GM12878 (cell line): ENCODE measurements around the gene NAT9. TPM values are rescaled to one million over a fixed set of nuclear protein-coding genes. Genes with fewer than 3 reads are reported as not detected.

Experiments used
- ATAC-seq: fragments of 200-7000 bp; cut with Tn5 transposase; 3 replicates; pipeline ENCODE4 v1.9.1; 2020; ENCODE audit warnings: mild to moderate bottlenecking, moderate library complexity
- BruUV-seq: library from RNA; stranded (reverse); fragments of 400-500 nt; replicated peaks from 2 replicates; lab custom pipeline; 2021; lab: Mats Ljungman, UMichigan
- CTCF ChIA-PET: fragments of 300-600 bp; sonication (Branson Sonifier 250); formaldehyde crosslinking; extraction: SDS; loops from one replicate; lab custom pipeline; 2021; ENCODE audit warnings: inconsistent platforms; lab: Yijun Ruan, JAX
- POLR2A ChIA-PET: fragments of 350-600 bp; formaldehyde crosslinking; extraction: SDS; loops from one replicate; lab custom pipeline; 2021; ENCODE audit warnings: inconsistent platforms; lab: Charles Lee
- RAD21 ChIA-PET: fragments of 300-600 bp; sonication (Branson Sonifier 250); formaldehyde crosslinking; loops from one replicate; lab custom pipeline; 2023; ENCODE audit warnings: antibody characterized with exemption; ENCODE audit not compliant: unreplicated experiment; lab: Charles Lee
- SMC1A ChIA-PET: fragments of 300-600 bp; sonication (Branson Sonifier 250); formaldehyde crosslinking; loops from one replicate; lab custom pipeline; 2023; ENCODE audit not compliant: unreplicated experiment, uncharacterized antibody; lab: Charles Lee
- DNase-seq: peaks from one replicate; pipeline ENCODE4 v3.0.0-alpha.2; 2011; ENCODE audit warnings: low read depth, low spot score
- FAIRE-seq: peaks from 3 replicates; lab custom pipeline; 2011; peaks lifted over from hg19 to GRCh38; lab: Jason Lieb, UNC
- H2AFZ ChIP-seq: 2 replicates; pipeline ENCODE4 v1.6.0; 2011; ENCODE audit warnings: low read depth, low read length, control low read depth; ENCODE audit not compliant: control insufficient read depth
- H3K27ac ChIP-seq: 2 replicates; pipeline ENCODE4 v1.5.1; 2011; ENCODE audit warnings: control low read depth; ENCODE audit not compliant: control insufficient read depth, insufficient read depth
- H3K27me3 ChIP-seq, 2 experiments: replicated peaks in 1 of 2; 2 replicates each; pipeline versions ENCODE4 v1.6.0 to v1.6.1; 2011; ENCODE audit warnings: low read length in 1 of 2; ENCODE audit not compliant: control insufficient read depth in 2 of 2, insufficient read depth in 2 of 2
- H3K36me3 ChIP-seq, 2 experiments: 2 replicates each; pipeline ENCODE4 v1.5.1; 2011; ENCODE audit warnings: low read length in 1 of 2; ENCODE audit not compliant: control insufficient read depth in 2 of 2, insufficient read depth in 2 of 2
- H3K4me1 ChIP-seq: 2 replicates; pipeline ENCODE4 v1.6.1; 2011; ENCODE audit warnings: mild to moderate bottlenecking, low read length, moderate library complexity, mixed read lengths; ENCODE audit not compliant: control insufficient read depth, insufficient read depth
- H3K4me2 ChIP-seq: 2 replicates; pipeline ENCODE4 v1.6.0; 2011; ENCODE audit warnings: control low read depth; ENCODE audit not compliant: control insufficient read depth, insufficient read depth
- H3K4me3 ChIP-seq: fragments of 200-600 bp; sonication (generic); 2 replicates; pipeline ENCODE4 v1.5.1; 2016
- H3K79me2 ChIP-seq: 2 replicates; pipeline ENCODE4 v1.6.0; 2011; ENCODE audit warnings: low read length; ENCODE audit not compliant: control insufficient read depth, insufficient read depth
- H3K9ac ChIP-seq: 2 replicates; pipeline ENCODE4 v1.8.0; 2011; ENCODE audit warnings: low read length, control low read depth, mixed read lengths; ENCODE audit not compliant: control insufficient read depth, insufficient read depth
- H3K9me3 ChIP-seq: replicated peaks from 3 replicates; pipeline ENCODE4 v1.5.1; 2011; ENCODE audit warnings: mild to moderate bottlenecking, low read length; ENCODE audit not compliant: control insufficient read depth, insufficient read depth
- H4K20me1 ChIP-seq: 2 replicates; pipeline ENCODE4 v1.6.0; 2011; ENCODE audit not compliant: control insufficient read depth, insufficient read depth
- EED ChIP-seq: sonication (generic); IDR thresholded peaks from 2 replicates; pipeline ENCODE4 v1.6.1; 2016; ENCODE audit warnings: antibody characterized with exemption, low read depth
- EGR1 ChIP-seq, 2 experiments: IDR thresholded peaks; 1 replicate in 1 of 2; 2 replicates in 1 of 2; pipeline ENCODE4 v1.6.1; 2011 to 2012; ENCODE audit warnings: low read depth in 2 of 2, low read length in 2 of 2, borderline replicate concordance in 1 of 2, mild to moderate bottlenecking in 1 of 2, moderate library complexity in 1 of 2
- FOS ChIP-seq: IDR thresholded peaks from 3 replicates; pipeline ENCODE4 v1.6.1; 2011; ENCODE audit warnings: borderline replicate concordance; ENCODE audit not compliant: insufficient read length; ENCODE audit errors: extremely low read depth
- GABPA ChIP-seq: IDR thresholded peaks from 2 replicates; pipeline ENCODE4 v1.6.1; 2014; ENCODE audit warnings: antibody characterized with exemption, low read depth, mild to moderate bottlenecking, inconsistent platforms
- GATAD2B ChIP-seq: fragments of 450-650 bp; conservative IDR thresholded peaks from 2 replicates; pipeline ENCODE4 v1.6.1; 2017; ENCODE audit warnings: low read depth, mild to moderate bottlenecking, moderate library complexity
- IKZF2 ChIP-seq, 2 experiments: fragments of 450-650 bp; IDR thresholded peaks; 2 replicates each; pipeline ENCODE4 v1.6.1; 2017; ENCODE audit warnings: mild to moderate bottlenecking in 2 of 2, moderate library complexity in 2 of 2
- MEF2B ChIP-seq: fragments of 450-650 bp; IDR thresholded peaks from 2 replicates; pipeline ENCODE4 v1.6.1; 2018; ENCODE audit warnings: mild to moderate bottlenecking, moderate library complexity; ENCODE audit not compliant: partially characterized antibody, poor library complexity, severe bottlenecking
- NR2C1 ChIP-seq: fragments of 450-650 bp; IDR thresholded peaks from 2 replicates; pipeline ENCODE4 v1.6.1; 2017; ENCODE audit warnings: antibody characterized with exemption, mild to moderate bottlenecking, moderate library complexity
- SMAD1 ChIP-seq: fragments of 450-650 bp; IDR thresholded peaks from 2 replicates; pipeline ENCODE4 v1.6.1; 2018; ENCODE audit warnings: mild to moderate bottlenecking, low read depth; ENCODE audit not compliant: partially characterized antibody
- SP1 ChIP-seq: IDR thresholded peaks from one replicate; pipeline ENCODE4 v1.6.1; 2011; ENCODE audit warnings: low read depth, low read length
- TCF3 ChIP-seq: IDR thresholded peaks from 2 replicates; pipeline ENCODE4 v1.6.1; 2012; ENCODE audit warnings: low read depth, mild to moderate bottlenecking, low read length, borderline replicate concordance; ENCODE audit not compliant: insufficient read depth
- WGBS: methylation state at CpG from one replicate; pipeline ENCODE4 v1.1.6; 2016; ENCODE audit warnings: low lambda C conversion rate; ENCODE audit not compliant: insufficient replicate concordance, insufficient coverage; ENCODE audit errors: missing lambda C conversion rate; 5-methylcytosine and 5-hydroxymethylcytosine counted together
- in situ Hi-C: fragments of 300-500 bp; cut with MboI; formaldehyde crosslinking; loops from 9 replicates; pipeline ENCODE4 v1.14.3; 2018; ENCODE audit warnings: mixed read lengths
- intact Hi-C: fragments of 100-400 bp; cut with micrococcal nuclease; formaldehyde crosslinking; loops from one replicate; pipeline ENCODE4 v1.14.2; 2022; ENCODE audit not compliant: unreplicated experiment
- polyA plus RNA-seq, 11 experiments: library from polyadenylated mRNA; depleted of rRNA in 4 of 11; unstranded in 6 of 11; stranded (reverse) in 5 of 11; fragments of >200 nt; fragmentation: Nextera tagmentation in 4 of 11; fragmentation: Illumina TruSeq in 1 of 11; extraction: Ambion mirVana in 4 of 11; extraction: Trizol in 1 of 11; gene quantifications; 1 replicate in 1 of 11; 2 replicates in 10 of 11; pipeline versions ENCODE4 v1.2.1 to v1.2.3, GENCODE V29; 2011 to 2016; ENCODE audit warnings: inconsistent platforms in 2 of 11, missing spikeins in 2 of 11, low read depth in 1 of 11
- total RNA-seq, 4 experiments: library from RNA; depleted of rRNA in 3 of 4; stranded (reverse); fragments of >200 nt in 3 of 4; fragmentation: Illumina TruSeq in 1 of 4; extraction: Trizol in 1 of 4; gene quantifications; 2 replicates each; pipeline versions ENCODE4 v1.2.1 to v1.2.3, GENCODE V29; 2013 to 2021
- TF ChIP-seq, protein P1 (sequence below), 3 experiments: IDR thresholded peaks in 2 of 3; conservative IDR thresholded peaks in 1 of 3; 2 replicates each; pipeline ENCODE4 v1.5.1; 2011; ENCODE audit warnings: low read depth in 3 of 3, low read length in 3 of 3, mild to moderate bottlenecking in 3 of 3, control low read depth in 2 of 3, moderate library complexity in 2 of 3, inconsistent platforms in 1 of 3, mixed read lengths in 1 of 3; ENCODE audit not compliant: control insufficient read depth in 2 of 3, insufficient read depth in 1 of 3; ENCODE audit errors: extremely low read depth in 1 of 3
- TF ChIP-seq, protein P2 (sequence below): fragments of 450-650 bp; IDR thresholded peaks from 2 replicates; pipeline ENCODE4 v1.6.1; 2017; ENCODE audit warnings: low read depth, mild to moderate bottlenecking, moderate library complexity
- TF ChIP-seq, protein P3 (sequence below): fragments of 450-650 bp; conservative IDR thresholded peaks from 2 replicates; pipeline ENCODE4 v1.6.1; 2017; ENCODE audit warnings: mild to moderate bottlenecking, moderate library complexity

Gene NAT9
- total and polyA plus RNA-seq, 10 of the 15 experiments (the other 5 are each of a cell fraction or from before 2014, with no cell fraction given) = 3.5 to 45.3 (median 27.3) TPM

DNA sequence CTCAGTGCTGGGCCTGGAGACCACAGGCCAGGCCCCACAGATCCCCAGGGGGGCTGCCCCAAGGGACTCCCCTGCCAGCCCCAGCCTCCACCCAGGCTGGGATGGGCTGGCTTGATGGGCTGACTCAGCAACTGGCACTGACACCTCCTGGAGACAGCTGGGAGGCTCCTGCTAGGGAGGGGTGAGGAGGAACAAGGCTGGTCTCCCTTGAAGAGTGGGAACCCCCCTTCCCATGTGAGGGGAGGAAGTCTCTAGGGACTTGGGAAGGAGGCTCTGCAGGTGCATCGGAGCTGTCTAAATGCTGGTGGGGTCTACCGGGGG lies 17.3 kb downstream of the NAT9 start:
- Histone ChIP-seq H3K4me3 (no peak overlapping the region), H3K27ac (peak overlapping the region; percentile 1; the same call in 1 of the 2 replicates), H3K79me2 (peaks cover 8% of the 10 kb centered on the region), H3K36me3 (no peaks in the 10 kb centered on the region; a peak in 2 of 4 replicates), H3K4me1 (peaks cover 24% of the 10 kb centered on the region), H4K20me1 (no peaks in the 10 kb centered on the region), H3K4me2 (peak overlapping the region; percentile 57), H3K9me3 (no peaks in the 10 kb centered on the region), H3K27me3 (no peaks in the 10 kb centered on the region), H2AFZ (no peak overlapping the region), H3K9ac (peak overlapping the region; percentile 26; the same call in 1 of the 2 replicates)
- WGBS = 50% methylated on average over 2 of the region's 2 CpGs
- ATAC-seq = peak; percentile 69
- CTCF ChIA-PET = interaction anchor here (0.9 to 5.2 kb wide), 10 partner anchors 10 to 116 kb away, joined by 3 to 33 read pairs (median 8); partner anchors contain the start of gene RAB37
- in situ Hi-C loops (no loop called here), intact Hi-C loops (no loop called here)
- SMC1A ChIA-PET = interaction anchor here (0.8 to 2.0 kb wide), 5 partner anchors 8 to 107 kb away, joined by 3 to 12 read pairs (median 10); no protein-coding TSS in a partner anchor
- FAIRE-seq = no peak
- TF ChIP-seq TCF3 (0 out of 2 replicates have a peak, but pooled peaks have one; percentile 11), IKZF2 (IDR thresholded peaks at IDR 0.05) (no peak), FOS (no peak), NR2C1 (no peak), SMAD1 (no peak), EED (0 out of 2 replicates have a peak, but pooled peaks have one; percentile 21), GATAD2B (0 out of 2 replicates have a peak, but pooled peaks have one; percentile 21), MEF2B (peak; percentile 96), SP1 (no peak), EGR1 (IDR thresholded peaks at IDR 0.05; ENCODE audit: borderline replicate concordance in 1 of 2, low read depth in 2 of 2, low read length in 2 of 2) (no peak), GABPA (no peak)
- TF ChIP-seq, protein P1, sequence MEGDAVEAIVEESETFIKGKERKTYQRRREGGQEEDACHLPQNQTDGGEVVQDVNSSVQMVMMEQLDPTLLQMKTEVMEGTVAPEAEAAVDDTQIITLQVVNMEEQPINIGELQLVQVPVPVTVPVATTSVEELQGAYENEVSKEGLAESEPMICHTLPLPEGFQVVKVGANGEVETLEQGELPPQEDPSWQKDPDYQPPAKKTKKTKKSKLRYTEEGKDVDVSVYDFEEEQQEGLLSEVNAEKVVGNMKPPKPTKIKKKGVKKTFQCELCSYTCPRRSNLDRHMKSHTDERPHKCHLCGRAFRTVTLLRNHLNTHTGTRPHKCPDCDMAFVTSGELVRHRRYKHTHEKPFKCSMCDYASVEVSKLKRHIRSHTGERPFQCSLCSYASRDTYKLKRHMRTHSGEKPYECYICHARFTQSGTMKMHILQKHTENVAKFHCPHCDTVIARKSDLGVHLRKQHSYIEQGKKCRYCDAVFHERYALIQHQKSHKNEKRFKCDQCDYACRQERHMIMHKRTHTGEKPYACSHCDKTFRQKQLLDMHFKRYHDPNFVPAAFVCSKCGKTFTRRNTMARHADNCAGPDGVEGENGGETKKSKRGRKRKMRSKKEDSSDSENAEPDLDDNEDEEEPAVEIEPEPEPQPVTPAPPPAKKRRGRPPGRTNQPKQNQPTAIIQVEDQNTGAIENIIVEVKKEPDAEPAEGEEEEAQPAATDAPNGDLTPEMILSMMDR (IDR thresholded peaks at IDR 0.05 in 2 of 3, conservative IDR thresholded peaks at IDR 0.05 in 1 of 3; ENCODE audit: control insufficient read depth in 2 of 3, extremely low read depth in 1 of 3, insufficient read depth in 1 of 3, low read depth in 3 of 3, low read length in 3 of 3) = peak in 2 of 3 experiments; percentile 3 to 16; a peak in 2 of 6 replicates
- TF ChIP-seq, protein P2, sequence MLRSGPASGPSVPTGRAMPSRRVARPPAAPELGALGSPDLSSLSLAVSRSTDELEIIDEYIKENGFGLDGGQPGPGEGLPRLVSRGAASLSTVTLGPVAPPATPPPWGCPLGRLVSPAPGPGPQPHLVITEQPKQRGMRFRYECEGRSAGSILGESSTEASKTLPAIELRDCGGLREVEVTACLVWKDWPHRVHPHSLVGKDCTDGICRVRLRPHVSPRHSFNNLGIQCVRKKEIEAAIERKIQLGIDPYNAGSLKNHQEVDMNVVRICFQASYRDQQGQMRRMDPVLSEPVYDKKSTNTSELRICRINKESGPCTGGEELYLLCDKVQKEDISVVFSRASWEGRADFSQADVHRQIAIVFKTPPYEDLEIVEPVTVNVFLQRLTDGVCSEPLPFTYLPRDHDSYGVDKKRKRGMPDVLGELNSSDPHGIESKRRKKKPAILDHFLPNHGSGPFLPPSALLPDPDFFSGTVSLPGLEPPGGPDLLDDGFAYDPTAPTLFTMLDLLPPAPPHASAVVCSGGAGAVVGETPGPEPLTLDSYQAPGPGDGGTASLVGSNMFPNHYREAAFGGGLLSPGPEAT = no peak
- TF ChIP-seq, protein P3, sequence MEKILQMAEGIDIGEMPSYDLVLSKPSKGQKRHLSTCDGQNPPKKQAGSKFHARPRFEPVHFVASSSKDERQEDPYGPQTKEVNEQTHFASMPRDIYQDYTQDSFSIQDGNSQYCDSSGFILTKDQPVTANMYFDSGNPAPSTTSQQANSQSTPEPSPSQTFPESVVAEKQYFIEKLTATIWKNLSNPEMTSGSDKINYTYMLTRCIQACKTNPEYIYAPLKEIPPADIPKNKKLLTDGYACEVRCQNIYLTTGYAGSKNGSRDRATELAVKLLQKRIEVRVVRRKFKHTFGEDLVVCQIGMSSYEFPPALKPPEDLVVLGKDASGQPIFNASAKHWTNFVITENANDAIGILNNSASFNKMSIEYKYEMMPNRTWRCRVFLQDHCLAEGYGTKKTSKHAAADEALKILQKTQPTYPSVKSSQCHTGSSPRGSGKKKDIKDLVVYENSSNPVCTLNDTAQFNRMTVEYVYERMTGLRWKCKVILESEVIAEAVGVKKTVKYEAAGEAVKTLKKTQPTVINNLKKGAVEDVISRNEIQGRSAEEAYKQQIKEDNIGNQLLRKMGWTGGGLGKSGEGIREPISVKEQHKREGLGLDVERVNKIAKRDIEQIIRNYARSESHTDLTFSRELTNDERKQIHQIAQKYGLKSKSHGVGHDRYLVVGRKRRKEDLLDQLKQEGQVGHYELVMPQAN = no peak
- no TSS peak for BruUV-seq
- RAD21 ChIA-PET = interaction anchor here (0.7 to 2.7 kb wide), 6 partner anchors 9 to 101 kb away, joined by 3 to 12 read pairs (median 6); partner anchors contain the start of gene NAT9
- POLR2A ChIA-PET = interaction anchor here (0.8 to 2.8 kb wide), 3 partner anchors 9 to 22 kb away, joined by 3 to 16 read pairs (median 12); partner anchors contain the start of genes NAT9 and RAB37
- no peak for DNase-seq
